Ishikawa (cell line): Measurements from ENCODE around the gene ADCY7.

Experiments used
- CEBPB ChIP-seq: IDR thresholded peaks from 2 replicates; pipeline ENCODE4 v1.6.1; 2012
- CREB1 ChIP-seq: IDR thresholded peaks from 2 replicates; pipeline ENCODE4 v1.6.1; 2012; ENCODE audit warnings: low read depth
- EGR1 ChIP-seq: IDR thresholded peaks from 2 replicates; pipeline ENCODE4 v1.6.1; 2012
- EP300 ChIP-seq: IDR thresholded peaks from 2 replicates; pipeline ENCODE4 v1.6.1; 2012; ENCODE audit warnings: borderline replicate concordance
- FOXM1 ChIP-seq: IDR thresholded peaks from 2 replicates; pipeline ENCODE4 v1.6.1; 2012; ENCODE audit warnings: low read depth, borderline replicate concordance
- MAX ChIP-seq: IDR thresholded peaks from 2 replicates; pipeline ENCODE4 v1.6.1; 2012
- NFIC ChIP-seq: IDR thresholded peaks from 2 replicates; pipeline ENCODE4 v1.6.1; 2012
- RAD21 ChIP-seq: IDR thresholded peaks from 2 replicates; pipeline ENCODE4 v1.6.1; 2012; ENCODE audit warnings: low read depth
- TAF1 ChIP-seq: IDR thresholded peaks from 2 replicates; pipeline ENCODE4 v1.6.1; 2012; ENCODE audit warnings: low read depth, mild to moderate bottlenecking
- TEAD4 ChIP-seq: IDR thresholded peaks from 2 replicates; pipeline ENCODE4 v1.6.1; 2012
- USF1 ChIP-seq: IDR thresholded peaks from 2 replicates; pipeline ENCODE4 v1.6.1; 2012
- YY1 ChIP-seq: IDR thresholded peaks from 2 replicates; pipeline ENCODE4 v1.6.1; 2012; ENCODE audit warnings: low read depth
- ZBTB7A ChIP-seq: IDR thresholded peaks from 2 replicates; pipeline ENCODE4 v1.6.1; 2012; ENCODE audit warnings: low read depth
- TF ChIP-seq, protein P1 (sequence below): IDR thresholded peaks from 2 replicates; pipeline ENCODE4 v1.6.1; 2012; ENCODE audit warnings: low read depth, mild to moderate bottlenecking

GRCh38 chr16:50251375-50252081 lies 14.8 kb upstream of the ADCY7 start:
- TF ChIP-seq, protein P1, sequence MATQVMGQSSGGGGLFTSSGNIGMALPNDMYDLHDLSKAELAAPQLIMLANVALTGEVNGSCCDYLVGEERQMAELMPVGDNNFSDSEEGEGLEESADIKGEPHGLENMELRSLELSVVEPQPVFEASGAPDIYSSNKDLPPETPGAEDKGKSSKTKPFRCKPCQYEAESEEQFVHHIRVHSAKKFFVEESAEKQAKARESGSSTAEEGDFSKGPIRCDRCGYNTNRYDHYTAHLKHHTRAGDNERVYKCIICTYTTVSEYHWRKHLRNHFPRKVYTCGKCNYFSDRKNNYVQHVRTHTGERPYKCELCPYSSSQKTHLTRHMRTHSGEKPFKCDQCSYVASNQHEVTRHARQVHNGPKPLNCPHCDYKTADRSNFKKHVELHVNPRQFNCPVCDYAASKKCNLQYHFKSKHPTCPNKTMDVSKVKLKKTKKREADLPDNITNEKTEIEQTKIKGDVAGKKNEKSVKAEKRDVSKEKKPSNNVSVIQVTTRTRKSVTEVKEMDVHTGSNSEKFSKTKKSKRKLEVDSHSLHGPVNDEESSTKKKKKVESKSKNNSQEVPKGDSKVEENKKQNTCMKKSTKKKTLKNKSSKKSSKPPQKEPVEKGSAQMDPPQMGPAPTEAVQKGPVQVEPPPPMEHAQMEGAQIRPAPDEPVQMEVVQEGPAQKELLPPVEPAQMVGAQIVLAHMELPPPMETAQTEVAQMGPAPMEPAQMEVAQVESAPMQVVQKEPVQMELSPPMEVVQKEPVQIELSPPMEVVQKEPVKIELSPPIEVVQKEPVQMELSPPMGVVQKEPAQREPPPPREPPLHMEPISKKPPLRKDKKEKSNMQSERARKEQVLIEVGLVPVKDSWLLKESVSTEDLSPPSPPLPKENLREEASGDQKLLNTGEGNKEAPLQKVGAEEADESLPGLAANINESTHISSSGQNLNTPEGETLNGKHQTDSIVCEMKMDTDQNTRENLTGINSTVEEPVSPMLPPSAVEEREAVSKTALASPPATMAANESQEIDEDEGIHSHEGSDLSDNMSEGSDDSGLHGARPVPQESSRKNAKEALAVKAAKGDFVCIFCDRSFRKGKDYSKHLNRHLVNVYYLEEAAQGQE: no peak
- TF ChIP-seq EP300 (no peak), TAF1 (no peak), FOXM1 (no peak), USF1 (no peak), EGR1 (no peak), YY1 (no peak), MAX (no peak), ZBTB7A (no peak), RAD21 (no peak), CREB1 (no peak), TEAD4 (no peak), NFIC (no peak), CEBPB (no peak)
